Peyer's patch (tissue), 4 donors: ENCODE data around the gene ETNK1. TPM values are rescaled to one million over a fixed set of nuclear protein-coding genes. Genes with fewer than 3 reads are reported as not detected.
A peak's percentile ranks its signal among the peaks of the same experiment; 100 is the strongest.

Experiments used
- DNase-seq, 3 donors: peaks; one replicate each; pipeline ENCODE4 v3.0.0-alpha.2; 2017 to 2019
- H3K27ac ChIP-seq, 4 donors: fragments of 200-600 bp; sonication (generic); one replicate each; pipeline ENCODE4 v1.5.1; 2016 to 2019
- H3K27me3 ChIP-seq, 2 donors: fragments of 200-600 bp; sonication (generic); one replicate each; pipeline ENCODE4 v1.5.1; 2019
- H3K36me3 ChIP-seq, 3 donors: fragments of 200-600 bp; sonication (generic); one replicate each; pipeline ENCODE4 v1.5.1; 2016 to 2019
- H3K4me1 ChIP-seq, 4 donors: fragments of 200-600 bp; sonication (generic); one replicate each; pipeline ENCODE4 v1.5.1; 2016 to 2019
- H3K4me3 ChIP-seq, 4 donors: fragments of 200-600 bp; sonication (generic); 1 replicate in 3 of 4; 2 replicates in 1 of 4; pipeline ENCODE4 v1.5.1; 2016 to 2019; ENCODE audit warnings: mild to moderate bottlenecking in 1 of 4
- H3K9me3 ChIP-seq, 4 donors: fragments of 200-600 bp; sonication (generic); one replicate each; pipeline ENCODE4 v1.5.1; 2016 to 2019; ENCODE audit warnings: mild to moderate bottlenecking in 1 of 4
- POLR2A ChIP-seq, 2 donors: fragments of 450-650 bp; IDR thresholded peaks; one replicate each; pipeline ENCODE4 v1.5.1; 2017; ENCODE audit warnings: antibody characterized with exemption in 2 of 2, mild to moderate bottlenecking in 2 of 2, moderate library complexity in 2 of 2
- total RNA-seq, 4 donors: library from RNA; depleted of rRNA; stranded (reverse); fragments of >200 nt; gene quantifications; one replicate each; pipeline ENCODE4 v1.1.0, GENCODE V29; 2016
- TF ChIP-seq, protein P1 (sequence below), 6 experiments: fragments of 450-650 bp in 4 of 6; fragments of 200-600 bp in 2 of 6; sonication (generic) in 1 of 6; IDR thresholded peaks; one replicate each; pipeline ENCODE4 v1.5.1; 2017 to 2019; ENCODE audit warnings: antibody characterized with exemption in 6 of 6, mild to moderate bottlenecking in 3 of 6, moderate library complexity in 1 of 6

ETNK1 gene
- total RNA-seq, 4 donors from 2014 or later, result 48.5 to 73.3 (median 58.4) TPM

DNA sequence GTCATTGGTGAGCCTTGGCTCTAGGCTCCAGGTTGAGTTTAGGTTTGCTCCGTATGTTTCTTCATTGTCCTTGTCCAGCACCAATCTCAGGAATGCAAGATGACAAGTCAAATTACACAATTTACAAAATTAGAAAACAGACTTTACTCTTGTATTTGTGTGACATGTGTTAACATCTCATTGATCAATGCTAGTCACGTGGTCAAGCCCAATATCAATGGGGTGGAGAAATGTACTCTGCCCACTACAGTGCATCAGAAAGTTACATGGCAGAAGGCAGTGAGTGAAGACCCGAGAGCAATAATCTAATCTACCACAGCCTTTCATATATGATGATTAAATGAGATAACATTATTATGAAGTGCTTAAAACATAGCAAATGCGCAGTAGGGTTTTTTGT lies 94.8 kb downstream of the ETNK1 start:
- Histone ChIP-seq H3K9me3 (no peaks in the 10 kb centered on the region), H3K27me3 (no peaks in the 10 kb centered on the region)
- DNase-seq, result no peak

DNA sequence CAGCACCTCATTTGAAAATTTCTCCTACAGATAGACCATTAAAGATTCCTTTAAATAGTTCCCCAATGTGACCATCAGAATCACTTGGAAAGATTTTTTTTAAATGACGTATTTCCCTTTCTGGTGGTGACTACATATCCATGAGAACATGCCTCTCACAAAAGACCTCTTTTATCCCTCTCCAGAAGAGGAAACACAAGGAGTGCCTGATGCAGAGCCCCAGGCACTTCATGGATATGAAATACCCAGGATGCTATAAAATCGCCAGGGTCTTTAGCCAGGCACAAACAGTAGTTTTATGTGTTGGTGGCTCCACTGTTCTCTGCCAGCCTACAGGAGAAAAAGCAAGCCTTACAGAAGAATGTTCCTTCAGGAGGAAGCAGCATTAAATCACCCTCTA lies 97.1 kb downstream of the ETNK1 start:
- DNase-seq, result no peak
- Histone ChIP-seq H3K27ac (no peak overlapping the region), H3K27me3 (no peaks in the 10 kb centered on the region), H3K9me3 (no peaks in the 10 kb centered on the region), H3K4me3 (no peak overlapping the region), H3K36me3 (no peaks in the 10 kb centered on the region), H3K4me1 (no peaks in the 10 kb centered on the region)
- TF ChIP-seq POLR2A (IDR thresholded peaks at IDR 0.05), result no peak
- TF ChIP-seq, protein P1, sequence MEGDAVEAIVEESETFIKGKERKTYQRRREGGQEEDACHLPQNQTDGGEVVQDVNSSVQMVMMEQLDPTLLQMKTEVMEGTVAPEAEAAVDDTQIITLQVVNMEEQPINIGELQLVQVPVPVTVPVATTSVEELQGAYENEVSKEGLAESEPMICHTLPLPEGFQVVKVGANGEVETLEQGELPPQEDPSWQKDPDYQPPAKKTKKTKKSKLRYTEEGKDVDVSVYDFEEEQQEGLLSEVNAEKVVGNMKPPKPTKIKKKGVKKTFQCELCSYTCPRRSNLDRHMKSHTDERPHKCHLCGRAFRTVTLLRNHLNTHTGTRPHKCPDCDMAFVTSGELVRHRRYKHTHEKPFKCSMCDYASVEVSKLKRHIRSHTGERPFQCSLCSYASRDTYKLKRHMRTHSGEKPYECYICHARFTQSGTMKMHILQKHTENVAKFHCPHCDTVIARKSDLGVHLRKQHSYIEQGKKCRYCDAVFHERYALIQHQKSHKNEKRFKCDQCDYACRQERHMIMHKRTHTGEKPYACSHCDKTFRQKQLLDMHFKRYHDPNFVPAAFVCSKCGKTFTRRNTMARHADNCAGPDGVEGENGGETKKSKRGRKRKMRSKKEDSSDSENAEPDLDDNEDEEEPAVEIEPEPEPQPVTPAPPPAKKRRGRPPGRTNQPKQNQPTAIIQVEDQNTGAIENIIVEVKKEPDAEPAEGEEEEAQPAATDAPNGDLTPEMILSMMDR (IDR thresholded peaks at IDR 0.05), result no peak

More for the DNA sequence above, 94.8 kb downstream of the ETNK1 start:
- H3K27ac ChIP-seq, result no peak overlapping the region
- TF ChIP-seq, protein P1 (IDR thresholded peaks at IDR 0.05), result no peak
- no peak for TF ChIP-seq POLR2A (IDR thresholded peaks at IDR 0.05)
- H3K4me1 ChIP-seq, result no peaks in the 10 kb centered on the region
- no peaks in the 10 kb centered on the region for H3K36me3 ChIP-seq
- no peak overlapping the region for H3K4me3 ChIP-seq

DNA sequence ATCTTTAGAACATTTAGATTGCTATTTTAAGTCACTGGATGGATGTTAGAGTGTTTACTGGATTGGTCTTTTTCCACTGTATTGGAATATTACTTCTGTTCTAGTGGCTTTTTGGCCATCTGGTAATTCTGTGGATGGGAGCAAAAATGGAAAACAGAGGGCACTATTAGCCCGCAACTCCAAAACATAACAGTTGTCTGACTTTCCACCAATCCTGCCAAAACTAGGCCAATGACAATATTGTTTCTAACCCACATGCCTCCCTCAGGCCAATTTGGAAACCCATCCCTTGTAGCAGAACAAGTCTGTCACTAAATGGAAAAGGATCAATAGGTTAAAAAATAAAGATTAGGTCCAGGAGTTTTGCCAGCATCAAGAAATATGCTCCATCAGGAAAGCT lies 97.8 kb downstream of the ETNK1 start:
- Histone ChIP-seq H3K27ac (no peak overlapping the region), H3K4me1 (no peaks in the 10 kb centered on the region), H3K9me3 (no peaks in the 10 kb centered on the region), H3K36me3 (no peaks in the 10 kb centered on the region), H3K4me3 (no peak overlapping the region), H3K27me3 (no peaks in the 10 kb centered on the region)
- TF ChIP-seq POLR2A (IDR thresholded peaks at IDR 0.05), result no peak
- TF ChIP-seq, protein P1 (IDR thresholded peaks at IDR 0.05), result no peak
- DNase-seq, result no peak

DNA sequence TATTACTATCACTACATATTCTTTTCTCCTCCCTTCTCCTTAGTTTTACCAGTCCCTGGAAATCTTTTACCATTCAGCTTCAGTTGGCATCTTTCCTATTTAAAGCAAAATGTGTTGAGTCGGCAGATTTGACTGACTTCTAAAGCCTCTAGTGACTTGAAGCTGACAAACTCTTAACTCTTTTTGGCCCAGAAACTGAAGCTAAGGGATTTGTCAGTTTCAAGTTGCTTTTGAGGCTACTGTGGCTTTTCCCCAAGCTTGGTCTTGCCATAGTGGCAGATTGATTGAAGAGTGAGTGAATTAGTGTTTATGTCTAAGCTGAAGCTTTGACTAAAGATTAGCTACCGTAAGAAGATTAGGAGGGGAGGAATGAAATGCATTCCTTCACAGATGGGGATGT lies 104.0 kb downstream of the ETNK1 start:
- no peak for DNase-seq
- H3K27ac ChIP-seq, result no peak overlapping the region
- TF ChIP-seq, protein P1 (IDR thresholded peaks at IDR 0.05), result no peak
- TF ChIP-seq POLR2A (IDR thresholded peaks at IDR 0.05), result no peak
- no peaks in the 10 kb centered on the region for H3K36me3 ChIP-seq
- no peak overlapping the region for H3K4me3 ChIP-seq
- H3K9me3 ChIP-seq, result no peaks in the 10 kb centered on the region
- no peaks in the 10 kb centered on the region for H3K27me3 ChIP-seq
- H3K4me1 ChIP-seq, result no peaks in the 10 kb centered on the region

DNA sequence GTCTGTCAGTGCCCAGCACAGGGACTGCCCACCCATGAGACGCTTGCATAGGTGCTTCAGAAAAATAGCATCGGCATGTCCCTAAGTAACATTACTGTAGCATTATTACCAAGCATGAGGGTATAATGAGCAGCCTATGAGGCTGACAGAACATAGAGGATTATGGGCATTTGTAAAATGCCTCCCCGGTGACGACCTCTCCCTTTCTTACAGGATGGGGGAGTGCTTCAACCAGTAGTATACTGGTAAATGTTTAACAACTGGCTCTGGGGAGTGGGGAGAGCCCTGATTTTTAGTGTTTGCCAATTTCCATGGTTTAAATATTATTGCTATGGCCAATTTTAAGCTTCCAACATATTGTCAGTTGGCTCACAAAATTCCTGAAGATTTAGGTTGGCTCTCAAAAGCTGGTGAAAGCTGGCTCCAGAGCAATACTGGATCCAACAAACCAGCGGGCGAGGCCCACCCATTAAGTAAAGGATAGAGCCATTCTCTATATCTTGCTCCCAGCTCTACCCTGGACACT lies 104.5 kb downstream of the ETNK1 start:
- DNase-seq, result no peak
- no peaks in the 10 kb centered on the region for H3K9me3 ChIP-seq
- no peaks in the 10 kb centered on the region for H3K27me3 ChIP-seq
- no peaks in the 10 kb centered on the region for H3K4me1 ChIP-seq
- H3K27ac ChIP-seq, result peak overlapping the region in 2 of 4 donors; percentile 6 to 44
- H3K36me3 ChIP-seq, result no peaks in the 10 kb centered on the region
- TF ChIP-seq POLR2A (IDR thresholded peaks at IDR 0.05), result no peak
- TF ChIP-seq, protein P1 (IDR thresholded peaks at IDR 0.05), result no peak
- H3K4me3 ChIP-seq, result no peak overlapping the region

DNA sequence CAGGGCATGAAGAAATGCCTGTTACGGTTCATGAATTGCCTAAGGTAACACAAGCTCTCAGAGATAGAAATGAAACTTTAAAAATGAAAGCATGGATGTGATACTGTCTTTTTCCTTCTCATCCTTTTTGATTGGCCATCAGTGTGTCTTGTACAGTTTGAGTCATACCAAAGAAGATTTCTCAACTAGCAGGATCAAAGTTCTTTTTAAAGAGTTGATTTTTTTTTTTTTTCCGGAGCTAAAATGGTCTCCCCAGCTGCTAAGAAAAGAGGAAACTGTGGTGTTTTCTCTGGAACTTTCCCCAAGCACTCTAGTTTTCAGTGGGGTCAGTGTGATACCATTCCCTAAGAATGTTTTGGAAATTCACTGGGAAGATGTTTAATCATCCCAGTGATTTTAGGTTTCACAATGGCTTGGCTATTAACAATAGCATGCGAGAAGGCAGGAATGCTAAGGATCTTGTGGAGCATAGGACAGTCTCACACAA lies 105.0 kb downstream of the ETNK1 start:
- Histone ChIP-seq H3K27me3 (no peaks in the 10 kb centered on the region), H3K9me3 (no peaks in the 10 kb centered on the region), H3K27ac (peak overlapping the region in 2 of 4 donors; percentile 6 to 44), H3K36me3 (no peaks in the 10 kb centered on the region), H3K4me3 (no peak overlapping the region), H3K4me1 (no peaks in the 10 kb centered on the region)
- DNase-seq, result no peak
- no peak for TF ChIP-seq POLR2A (IDR thresholded peaks at IDR 0.05)
- TF ChIP-seq, protein P1 (IDR thresholded peaks at IDR 0.05), result no peak
